Small intestine (tissue), 7 donors: ENCODE results near the gene PNLIPRP1. TPM values are rescaled to one million over a fixed set of nuclear protein-coding genes. Genes with fewer than 3 reads are reported as not detected.

ENCODE experiments used
- DNase-seq, 2 donors: peaks; one replicate each; pipeline versions ENCODE4 v3.0.0 to v3.0.0-alpha.2; 2013
- FAIRE-seq: peaks from 2 replicates; lab custom pipeline; 2012; peaks lifted over from hg19 to GRCh38; lab: Jason Lieb, UNC
- H3K27ac ChIP-seq, 3 donors: one replicate each; pipeline ENCODE4 v1.5.1; 2013; ENCODE audit warnings: low read length in 2 of 3, mild to moderate bottlenecking in 2 of 3, control low read depth in 1 of 3, inconsistent platforms in 1 of 3, low read depth in 1 of 3, moderate library complexity in 1 of 3
- H3K27me3 ChIP-seq, 3 donors: one replicate each; pipeline ENCODE4 v1.6.1; 2013; ENCODE audit warnings: low read length in 3 of 3, inconsistent platforms in 1 of 3; ENCODE audit not compliant: control insufficient read depth in 3 of 3, insufficient read depth in 3 of 3
- H3K36me3 ChIP-seq, 3 donors: one replicate each; pipeline ENCODE4 v1.6.1; 2013; ENCODE audit warnings: low read length in 3 of 3, inconsistent platforms in 1 of 3, low read depth in 1 of 3, mild to moderate bottlenecking in 1 of 3, moderate library complexity in 1 of 3; ENCODE audit not compliant: control insufficient read depth in 3 of 3, insufficient read depth in 2 of 3
- H3K4me1 ChIP-seq, 3 donors: one replicate each; pipeline ENCODE4 v1.6.1; 2013; ENCODE audit warnings: low read length in 2 of 3, inconsistent platforms in 1 of 3, low read depth in 1 of 3, mild to moderate bottlenecking in 1 of 3, moderate library complexity in 1 of 3; ENCODE audit not compliant: control insufficient read depth in 3 of 3, insufficient read depth in 2 of 3
- H3K4me3 ChIP-seq, 3 donors: one replicate each; pipeline ENCODE4 v1.5.1; 2013; ENCODE audit warnings: low read length in 3 of 3, control low read depth in 1 of 3, inconsistent platforms in 1 of 3, low read depth in 1 of 3, mild to moderate bottlenecking in 1 of 3, moderate library complexity in 1 of 3
- H3K9me3 ChIP-seq, 2 donors: one replicate each; pipeline ENCODE4 v1.6.1; 2013; ENCODE audit warnings: low read depth in 1 of 2, low read length in 1 of 2; ENCODE audit not compliant: control insufficient read depth in 2 of 2, insufficient read depth in 1 of 2
- WGBS, 3 donors: extraction: QIAGEN DNeasy Blood & Tissue Kit; methylation state at CpG; one replicate each; pipeline ENCODE4 v1.1.7; 2013; 5-methylcytosine and 5-hydroxymethylcytosine counted together
- polyA plus RNA-seq, 4 donors: library from polyadenylated mRNA; stranded (reverse) in 3 of 4; unstranded in 1 of 4; fragments of 200-250 nt in 3 of 4; fragments of 120-200 nt in 1 of 4; gene quantifications; one replicate each; pipeline versions ENCODE4 v1.2.1 to v1.2.3, GENCODE V29; 2013
- donor health status: healthy with polysubstance abuse.
- donor health status: control.
- donor health status: control.
- donor health status: Bipolar disorder and iron deficiency.
- donor health status: healthy.

PNLIPRP1 gene
- polyA plus RNA-seq, 4 donors: 0.16 to 4.5 (median 1.5) TPM

- Histone ChIP-seq H3K9me3 (no peaks in the 10 kb centered on the region), H3K4me1 (no peaks in the 10 kb centered on the region), H3K27me3 (peaks cover 0 to 4% (median 0%) of the 10 kb centered on the region in 3 donors), H3K36me3 (no peaks in the 10 kb centered on the region), H3K4me3 (no peak overlapping the region), H3K27ac (no peak overlapping the region)
- 75 to 81% (median 81%) methylated on average over 5 of the region's 5 CpGs for WGBS, 3 donors
- no peak for DNase-seq
- no peak for FAIRE-seq
Observed at GRCh38 chr10:116557305-116557880, 33.4 kb upstream of the PNLIPRP1 start.

GRCh38 chr10:116565534-116565933 lies 25.2 kb upstream of the PNLIPRP1 start:
- Histone ChIP-seq H3K4me1 (no peaks in the 10 kb centered on the region), H3K4me3 (no peak overlapping the region), H3K9me3 (no peaks in the 10 kb centered on the region), H3K27ac (no peak overlapping the region), H3K36me3 (no peaks in the 10 kb centered on the region), H3K27me3 (no peaks in the 10 kb centered on the region)
- FAIRE-seq (no peak), DNase-seq (no peak)
- WGBS, 3 donors: 92 to 97% (median 93%) methylated on average over 8 of the region's 8 CpGs

GRCh38 chr10:116566932-116567331 lies 23.8 kb upstream of the PNLIPRP1 start:
- H3K36me3 ChIP-seq: no peaks in the 10 kb centered on the region
- H3K27ac ChIP-seq: no peak overlapping the region
- H3K4me1 ChIP-seq: no peaks in the 10 kb centered on the region
- no peak for FAIRE-seq
- H3K27me3 ChIP-seq: no peaks in the 10 kb centered on the region
- no peak for DNase-seq
- no peak overlapping the region for H3K4me3 ChIP-seq
- H3K9me3 ChIP-seq: no peaks in the 10 kb centered on the region

GRCh38 chr10:116567335-116567734 lies 23.4 kb upstream of the PNLIPRP1 start:
- Histone ChIP-seq H3K27me3 (no peaks in the 10 kb centered on the region), H3K4me3 (no peak overlapping the region), H3K4me1 (no peaks in the 10 kb centered on the region), H3K27ac (no peak overlapping the region), H3K9me3 (no peaks in the 10 kb centered on the region), H3K36me3 (no peaks in the 10 kb centered on the region)
- 69 to 84% (median 72%) methylated on average over 3 of the region's 3 CpGs for WGBS, 3 donors
- DNase-seq (no peak), FAIRE-seq (no peak)

GRCh38 chr10:116574797-116575196 lies 16.0 kb upstream of the PNLIPRP1 start:
- FAIRE-seq: no peak

GRCh38 chr10:116587878-116588591 lies 2.7 kb upstream of the PNLIPRP1 start:
- 86 to 93% (median 91%) methylated on average over 8 of the region's 8 CpGs for WGBS, 3 donors
- DNase-seq (no peak), FAIRE-seq (no peak)
- Histone ChIP-seq H3K4me3 (no peak overlapping the region), H3K27me3 (no peaks in the 10 kb centered on the region), H3K36me3 (no peaks in the 10 kb centered on the region), H3K9me3 (peaks cover 0 to 8% of the 10 kb centered on the region in 2 donors), H3K27ac (no peak overlapping the region), H3K4me1 (peaks cover 0 to 20% (median 9%) of the 10 kb centered on the region in 3 donors)

More at GRCh38 chr10:116574797-116575196, 16.0 kb upstream of the PNLIPRP1 start:
- no peak for DNase-seq
- WGBS, 3 donors: 84 to 91% (median 87%) methylated on average over 3 of the region's 3 CpGs
- Histone ChIP-seq H3K4me1 (no peaks in the 10 kb centered on the region), H3K27ac (no peak overlapping the region), H3K36me3 (no peaks in the 10 kb centered on the region), H3K9me3 (no peaks in the 10 kb centered on the region), H3K4me3 (no peak overlapping the region), H3K27me3 (no peaks in the 10 kb centered on the region)

- Histone ChIP-seq H3K4me1 (peaks cover 0 to 20% (median 9%) of the 10 kb centered on the region in 3 donors), H3K36me3 (no peaks in the 10 kb centered on the region), H3K9me3 (peaks cover 0 to 8% of the 10 kb centered on the region in 2 donors), H3K4me3 (no peak overlapping the region), H3K27ac (peak overlapping the region in 1 of 3 donors; percentile 29), H3K27me3 (no peaks in the 10 kb centered on the region)
- no peak for DNase-seq
- WGBS, 3 donors: 72 to 91% (median 84%) methylated on average over 2 of the region's 2 CpGs
- no peak for FAIRE-seq
Observed at GRCh38 chr10:116588995-116589394, 1.8 kb upstream of the PNLIPRP1 start.

- DNase-seq (peak; percentile 64 to 89), FAIRE-seq (no peak)
- H3K4me3 ChIP-seq: no peak overlapping the region
- H3K4me1 ChIP-seq: peaks cover 0 to 20% (median 9%) of the 10 kb centered on the region in 3 donors
- H3K27me3 ChIP-seq: no peaks in the 10 kb centered on the region
- H3K9me3 ChIP-seq: peaks cover 0 to 8% of the 10 kb centered on the region in 2 donors
- H3K36me3 ChIP-seq: no peaks in the 10 kb centered on the region
- peak overlapping the region in 1 of 3 donors; percentile 29 for H3K27ac ChIP-seq
- WGBS, 3 donors: 11 to 60% (median 28%) methylated on average over 2 of the region's 2 CpGs
Observed at GRCh38 chr10:116589926-116590325, 833 bp upstream of the PNLIPRP1 start.
